Erythroblast (primary cell): ENCODE results near the gene GPR68.

Experiments
- GATA1 ChIP-seq: IDR thresholded peaks from 2 replicates; pipeline ENCODE4 v1.6.1; 2011; ENCODE audit warnings: low read depth, mild to moderate bottlenecking, control low read depth, low read length, moderate library complexity
- POLR2A ChIP-seq: IDR thresholded peaks from 2 replicates; pipeline ENCODE4 v1.6.1; 2011; ENCODE audit warnings: mild to moderate bottlenecking, low read length

DNA sequence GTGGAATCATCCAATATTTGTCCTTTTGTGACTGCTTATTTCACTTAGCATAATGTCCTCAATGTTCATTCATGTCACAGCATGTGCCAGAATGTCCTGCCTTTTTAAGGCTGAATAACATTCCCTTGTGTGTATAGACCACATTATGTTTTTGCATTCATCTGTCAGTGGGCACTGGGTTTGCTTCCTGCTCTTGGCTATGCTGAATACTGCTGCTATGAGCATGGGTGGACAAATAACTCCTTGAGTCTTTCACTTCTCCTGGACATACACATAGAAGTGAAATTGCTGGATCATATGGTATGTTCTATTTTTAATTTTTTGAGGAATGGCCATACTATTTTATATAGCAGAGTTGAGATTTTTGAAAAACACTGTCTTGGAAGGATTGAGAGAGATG lies 46.9 kb downstream of the GPR68 start:
- no peak for TF ChIP-seq POLR2A
- TF ChIP-seq GATA1: no peak
